Mesenchymal stem cell (in vitro differentiated cells and primary cell): ENCODE data around the gene TSR2.

Experiments
- DNase-seq: peaks from one replicate; pipeline ENCODE4 v3.0.0-alpha.2; 2013
- H2AFZ ChIP-seq: one replicate; pipeline ENCODE4 v1.6.1; 2013; ENCODE audit warnings: low read depth, mild to moderate bottlenecking, control low read depth, inconsistent platforms, low read length, moderate library complexity
- H2AK5ac ChIP-seq: 2 replicates; pipeline ENCODE4 v1.6.1; 2013; ENCODE audit warnings: low read length, moderate library complexity, mild to moderate bottlenecking, inconsistent platforms; ENCODE audit not compliant: severe bottlenecking
- H2BK120ac ChIP-seq: one replicate; pipeline ENCODE4 v1.6.1; 2013; ENCODE audit warnings: low read depth, mild to moderate bottlenecking, inconsistent platforms, low read length, moderate library complexity
- H2BK12ac ChIP-seq, 2 experiments: one replicate each; pipeline ENCODE4 v1.6.1; 2013; ENCODE audit warnings: inconsistent platforms in 2 of 2, low read length in 2 of 2, mild to moderate bottlenecking in 2 of 2, moderate library complexity in 2 of 2, control low read depth in 1 of 2
- H2BK15ac ChIP-seq: one replicate; pipeline ENCODE4 v1.6.1; 2013; ENCODE audit warnings: mild to moderate bottlenecking, low read depth, inconsistent platforms; ENCODE audit not compliant: poor library complexity, severe bottlenecking
- H2BK5ac ChIP-seq: 2 replicates; pipeline ENCODE4 v1.6.1; 2013; ENCODE audit warnings: low read depth, mild to moderate bottlenecking, low read length, control low read depth, inconsistent platforms; ENCODE audit not compliant: poor library complexity, severe bottlenecking
- H3K14ac ChIP-seq, 2 experiments: one replicate each; pipeline ENCODE4 v1.6.1; 2013; ENCODE audit warnings: inconsistent platforms in 2 of 2, low read length in 2 of 2, control low read depth in 1 of 2, mild to moderate bottlenecking in 1 of 2, moderate library complexity in 1 of 2
- H3K18ac ChIP-seq, 2 experiments: one replicate each; pipeline ENCODE4 v1.6.1; 2013; ENCODE audit warnings: inconsistent platforms in 2 of 2, low read length in 2 of 2, control low read depth in 1 of 2, low read depth in 1 of 2, mild to moderate bottlenecking in 1 of 2
- H3K23ac ChIP-seq, 2 experiments: one replicate each; pipeline ENCODE4 v1.6.1; 2013; ENCODE audit warnings: inconsistent platforms in 2 of 2, low read length in 2 of 2, mild to moderate bottlenecking in 2 of 2, moderate library complexity in 2 of 2, control low read depth in 1 of 2
- H3K27ac ChIP-seq: 2 replicates; pipeline ENCODE4 v1.5.1; 2013; ENCODE audit warnings: mild to moderate bottlenecking, moderate library complexity, low read length, control low read depth, inconsistent platforms; ENCODE audit not compliant: poor library complexity, severe bottlenecking
- H3K27me3 ChIP-seq, 2 experiments: 2 replicates each; pipeline versions ENCODE4 v1.6.1 to v1.7.0; 2013; ENCODE audit warnings: low read length in 2 of 2, mild to moderate bottlenecking in 2 of 2, moderate library complexity in 2 of 2, control low read depth in 1 of 2, inconsistent platforms in 1 of 2; ENCODE audit not compliant: control insufficient read depth in 1 of 2, insufficient read depth in 1 of 2
- H3K36me3 ChIP-seq, 2 experiments: 2 replicates each; pipeline versions ENCODE4 v1.6.1 to v1.7.0; 2013; ENCODE audit warnings: low read length in 2 of 2, control low read depth in 1 of 2, inconsistent platforms in 1 of 2, low read depth in 1 of 2, mild to moderate bottlenecking in 1 of 2; ENCODE audit not compliant: insufficient read depth in 2 of 2, control insufficient read depth in 1 of 2
- H3K4ac ChIP-seq, 2 experiments: one replicate each; pipeline ENCODE4 v1.6.1; 2013; ENCODE audit warnings: inconsistent platforms in 2 of 2, low read length in 2 of 2, mild to moderate bottlenecking in 2 of 2, moderate library complexity in 2 of 2, control low read depth in 1 of 2, low read depth in 1 of 2
- H3K4me1 ChIP-seq: 2 replicates; pipeline ENCODE4 v1.6.1; 2013; ENCODE audit warnings: low read depth, low read length, control low read depth; ENCODE audit not compliant: control insufficient read depth, insufficient read depth
- H3K4me2 ChIP-seq: 2 replicates; pipeline ENCODE4 v1.6.1; 2013; ENCODE audit warnings: low read length, mild to moderate bottlenecking, inconsistent platforms; ENCODE audit not compliant: poor library complexity, severe bottlenecking
- H3K4me3 ChIP-seq, 2 experiments: 2 replicates each; pipeline versions ENCODE4 v1.5.1 to v1.7.0; 2013; ENCODE audit warnings: low read length in 2 of 2, mild to moderate bottlenecking in 2 of 2, control low read depth in 1 of 2, low read depth in 1 of 2; ENCODE audit not compliant: insufficient read depth in 1 of 2
- H3K79me1 ChIP-seq: replicated peaks from 2 replicates; pipeline ENCODE4 v1.6.1; 2013; ENCODE audit warnings: mild to moderate bottlenecking, control low read depth, low read length, inconsistent platforms; ENCODE audit not compliant: poor library complexity, severe bottlenecking
- H3K9ac ChIP-seq: 2 replicates; pipeline ENCODE4 v1.7.0; 2013; ENCODE audit warnings: mild to moderate bottlenecking, low read length, moderate library complexity
- H3K9me3 ChIP-seq: 2 replicates; pipeline ENCODE4 v1.7.0; 2013; ENCODE audit warnings: mild to moderate bottlenecking, low read length; ENCODE audit not compliant: control insufficient read depth
- H4K8ac ChIP-seq: one replicate; pipeline ENCODE4 v1.6.1; 2013; ENCODE audit warnings: inconsistent platforms, mild to moderate bottlenecking, low read length, moderate library complexity
- H4K91ac ChIP-seq: one replicate; pipeline ENCODE4 v1.6.1; 2013; ENCODE audit warnings: mild to moderate bottlenecking, low read length, inconsistent platforms
- WGBS: methylation state at CpG from one replicate; pipeline ENCODE4 v1.1.7; 2013; ENCODE audit warnings: mixed read lengths; 5-methylcytosine and 5-hydroxymethylcytosine counted together

TSR2 gene

DNA sequence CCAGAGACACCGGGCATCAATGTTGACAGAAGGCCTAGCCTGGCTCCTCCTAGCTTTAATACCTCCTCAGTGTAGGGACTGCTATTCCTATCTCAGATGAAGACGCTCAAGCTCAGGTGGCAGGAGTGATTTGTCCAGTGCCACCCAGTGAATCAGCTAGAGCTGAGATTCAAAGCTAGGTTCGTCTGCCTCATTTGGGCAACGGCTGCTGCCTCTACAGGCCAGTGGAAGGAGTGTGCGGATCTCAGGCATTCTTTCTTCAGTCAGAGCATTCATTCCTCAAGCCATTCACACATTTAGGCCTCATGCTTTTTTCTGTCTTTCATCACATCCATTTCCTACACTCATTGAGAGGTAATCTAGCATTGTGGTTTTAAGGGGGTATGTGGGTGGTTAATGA, 7.3 kb downstream of the TSR2 start:
- H2BK12ac ChIP-seq: no peak overlapping the region
- H3K4me2 ChIP-seq: no peak overlapping the region
- peaks cover 0 to 4% of the 10 kb centered on the region in 2 experiments for H3K27me3 ChIP-seq
- no peaks in the 10 kb centered on the region for H3K9me3 ChIP-seq
- no peak overlapping the region for H4K91ac ChIP-seq
- H3K14ac ChIP-seq: no peak overlapping the region
- H3K4ac ChIP-seq: no peak overlapping the region
- H2BK5ac ChIP-seq: no peak overlapping the region
- no peak overlapping the region for H4K8ac ChIP-seq
- no peak overlapping the region for H3K9ac ChIP-seq
- H3K79me1 ChIP-seq: peaks cover 17% of the 10 kb centered on the region
- WGBS: 90% methylated on average over 5 of the region's 5 CpGs
- no peak overlapping the region for H3K23ac ChIP-seq
- no peaks in the 10 kb centered on the region for H3K4me1 ChIP-seq
- no peak overlapping the region for H3K27ac ChIP-seq
- H3K4me3 ChIP-seq: no peak overlapping the region
- H2AFZ ChIP-seq: no peak overlapping the region
- peak; percentile 7 for DNase-seq
- peaks cover 45 to 49% of the 10 kb centered on the region in 2 experiments for H3K36me3 ChIP-seq
- H2BK15ac ChIP-seq: no peak overlapping the region
- H2BK120ac ChIP-seq: no peak overlapping the region
- H2AK5ac ChIP-seq: no peak overlapping the region
- no peak overlapping the region for H3K18ac ChIP-seq

DNA sequence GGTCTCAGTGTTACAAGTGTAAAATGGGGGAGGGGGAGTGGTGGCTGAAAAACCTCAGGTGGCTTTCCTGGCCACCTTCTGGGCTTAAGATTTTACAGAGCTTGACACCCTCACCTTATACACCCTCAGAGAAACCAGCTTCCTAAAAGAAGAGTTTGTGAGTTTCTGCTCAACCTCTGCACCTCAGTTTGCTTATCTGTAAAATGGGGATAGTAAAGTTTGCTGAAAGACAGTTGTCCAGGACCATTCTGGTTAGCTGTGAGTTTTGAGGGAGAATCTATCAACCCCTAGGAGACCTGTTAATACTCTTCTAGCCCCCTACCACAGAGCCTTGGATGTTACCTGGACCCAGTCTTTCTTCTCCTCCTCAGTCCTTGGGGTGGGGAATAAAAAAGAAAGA, 9.7 kb downstream of the TSR2 start:
- no peak overlapping the region for H2BK120ac ChIP-seq
- H3K79me1 ChIP-seq: peaks cover 15% of the 10 kb centered on the region
- no peak overlapping the region for H3K14ac ChIP-seq
- H2BK12ac ChIP-seq: no peak overlapping the region
- no peak overlapping the region for H3K4me3 ChIP-seq
- H3K9ac ChIP-seq: no peak overlapping the region
- no peak overlapping the region for H2BK5ac ChIP-seq
- H3K36me3 ChIP-seq: peaks cover 40 to 43% of the 10 kb centered on the region in 2 experiments
- DNase-seq: no peak
- no peak overlapping the region for H2AK5ac ChIP-seq
- no peak overlapping the region for H2BK15ac ChIP-seq
- no peak overlapping the region for H4K91ac ChIP-seq
- H3K27ac ChIP-seq: no peak overlapping the region
- no peaks in the 10 kb centered on the region for H3K9me3 ChIP-seq
- H3K4me1 ChIP-seq: no peaks in the 10 kb centered on the region
- no peak overlapping the region for H3K18ac ChIP-seq
- H3K4ac ChIP-seq: no peak overlapping the region
- H3K4me2 ChIP-seq: no peak overlapping the region
- no peaks in the 10 kb centered on the region for H3K27me3 ChIP-seq
- H4K8ac ChIP-seq: no peak overlapping the region
- H2AFZ ChIP-seq: no peak overlapping the region
- no peak overlapping the region for H3K23ac ChIP-seq

DNA sequence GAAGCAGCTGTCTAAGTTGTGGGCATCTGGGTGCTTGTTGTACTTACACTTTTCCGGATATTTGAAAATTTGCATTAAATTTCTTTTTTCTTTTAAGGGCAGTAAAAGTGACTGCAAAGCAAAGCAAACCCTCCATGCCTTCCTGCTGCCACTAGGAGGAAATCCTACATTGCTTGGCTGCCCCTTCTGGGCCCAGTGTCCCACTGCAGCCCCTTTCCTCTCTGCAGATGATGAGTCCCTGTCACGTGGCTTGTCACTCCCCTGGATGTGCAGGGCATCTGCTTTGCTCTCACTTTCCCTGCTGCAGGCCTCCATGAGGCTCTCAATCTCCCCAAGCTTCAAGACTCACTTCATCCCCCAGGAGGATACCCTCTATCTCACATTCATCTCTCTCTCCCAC, 12.7 kb downstream of the TSR2 start:
- H2BK12ac ChIP-seq: no peak overlapping the region
- H2BK5ac ChIP-seq: no peak overlapping the region
- H3K14ac ChIP-seq: no peak overlapping the region
- WGBS: 50% methylated on average over 2 of the region's 2 CpGs
- H3K27me3 ChIP-seq: no peaks in the 10 kb centered on the region
- H2AFZ ChIP-seq: no peak overlapping the region
- H3K4ac ChIP-seq: no peak overlapping the region
- H3K9me3 ChIP-seq: no peaks in the 10 kb centered on the region
- H3K27ac ChIP-seq: no peak overlapping the region
- peak; percentile 60 for DNase-seq
- no peak overlapping the region for H2BK15ac ChIP-seq
- H4K8ac ChIP-seq: no peak overlapping the region
- H3K4me1 ChIP-seq: no peaks in the 10 kb centered on the region
- no peak overlapping the region for H3K9ac ChIP-seq
- no peak overlapping the region for H4K91ac ChIP-seq
- peaks cover 6% of the 10 kb centered on the region for H3K79me1 ChIP-seq
- H3K18ac ChIP-seq: no peak overlapping the region
- no peak overlapping the region for H3K23ac ChIP-seq
- H3K4me3 ChIP-seq: no peak overlapping the region
- no peak overlapping the region for H3K4me2 ChIP-seq
- no peak overlapping the region for H2AK5ac ChIP-seq
- peaks cover 29 to 47% of the 10 kb centered on the region in 2 experiments for H3K36me3 ChIP-seq
- no peak overlapping the region for H2BK120ac ChIP-seq

DNA sequence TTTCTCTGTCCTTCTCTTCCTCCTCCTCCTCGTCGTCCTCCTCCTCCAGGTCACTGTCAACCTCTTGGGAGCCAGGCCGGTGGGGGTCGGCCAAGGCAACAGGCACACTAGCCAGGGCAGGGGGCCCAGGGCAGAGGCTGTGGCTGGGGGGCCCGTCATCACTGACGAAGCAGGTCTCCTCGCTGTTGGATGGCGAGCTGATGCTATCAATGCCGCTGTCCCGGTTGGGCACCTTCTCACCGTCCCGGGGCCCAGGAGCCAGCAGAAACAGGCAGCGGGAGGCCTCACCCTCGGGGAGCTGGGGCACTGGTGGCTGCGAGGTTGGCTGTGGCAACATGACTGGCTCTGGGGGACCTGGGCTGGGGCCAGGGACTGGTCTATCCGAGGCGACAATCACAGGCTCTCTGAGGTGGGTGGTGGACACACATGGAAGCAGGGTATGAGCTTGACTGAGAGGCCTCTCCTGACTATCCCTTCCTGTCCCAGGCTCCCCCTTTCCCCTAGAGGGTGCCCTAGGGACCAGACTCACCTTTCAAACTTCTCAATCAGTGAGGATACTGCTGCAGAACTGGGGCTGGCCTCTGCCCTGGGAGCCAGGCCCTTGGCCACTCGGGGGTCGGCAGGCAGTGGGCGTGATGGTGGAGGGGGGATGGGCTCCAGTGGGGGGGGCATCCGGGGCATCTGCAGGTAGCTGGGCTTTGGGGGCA, 30.0 kb downstream of the TSR2 start:
- Histone ChIP-seq H3K4me2 (no peak overlapping the region), H2AFZ (no peak overlapping the region), H2BK120ac (no peak overlapping the region), H3K79me1 (peaks cover 14% of the 10 kb centered on the region), H3K4me1 (peaks cover 8% of the 10 kb centered on the region), H3K9me3 (no peaks in the 10 kb centered on the region), H3K4me3 (no peak overlapping the region), H2AK5ac (no peak overlapping the region), H3K18ac (no peak overlapping the region), H4K8ac (no peak overlapping the region), H3K27ac (no peak overlapping the region), H2BK15ac (no peak overlapping the region), H4K91ac (no peak overlapping the region), H2BK12ac (no peak overlapping the region), H3K27me3 (peaks cover 0 to 9% of the 10 kb centered on the region in 2 experiments), H2BK5ac (no peak overlapping the region), H3K14ac (no peak overlapping the region), H3K9ac (no peak overlapping the region), H3K36me3 (peaks cover 32 to 37% of the 10 kb centered on the region in 2 experiments), H3K4ac (no peak overlapping the region), H3K23ac (no peak overlapping the region)
- WGBS: 98% methylated on average over 14 of the region's 21 CpGs
- DNase-seq: no peak
